Endothelial cell of umbilical vein (primary cell): ENCODE results near the gene KL. TPM values are rescaled to one million over a fixed set of nuclear protein-coding genes. Genes with fewer than 3 reads are reported as not detected.
A peak's percentile ranks its signal among the peaks of the same experiment; 100 is the strongest.

Source experiments
- BruUV-seq: library from RNA; stranded (reverse); fragments of 400-500 nt; replicated peaks from 2 replicates; lab custom pipeline; 2021; lab: Mats Ljungman, UMichigan
- CTCF ChIA-PET: fragments of 300-600, 350-600 bp; sonication (Branson Sonifier 250); formaldehyde crosslinking; loops from one replicate; lab custom pipeline; 2021; ENCODE audit warnings: antibody characterized with exemption, inconsistent platforms; lab: Charles Lee
- POLR2A ChIA-PET: fragments of 300-600, 350-600 bp; sonication (Branson Sonifier 250); formaldehyde crosslinking; loops from one replicate; lab custom pipeline; 2021; ENCODE audit warnings: antibody characterized with exemption, inconsistent platforms; lab: Charles Lee
- DNase-seq: peaks from one replicate; pipeline ENCODE4 v3.0.0-alpha.2; 2011; ENCODE audit warnings: low read depth, low spot score
- FAIRE-seq: peaks from 2 replicates; lab custom pipeline; 2011; peaks lifted over from hg19 to GRCh38; lab: Jason Lieb, UNC
- H2AFZ ChIP-seq: 2 replicates; pipeline ENCODE4 v1.6.0; 2012; ENCODE audit warnings: low read depth, low read length, control low read depth, inconsistent platforms
- H3K27ac ChIP-seq: 2 replicates; pipeline ENCODE4 v1.5.1; 2011; ENCODE audit warnings: low read depth, mild to moderate bottlenecking, control low read depth, low read length, moderate library complexity; ENCODE audit not compliant: insufficient read depth
- H3K27me3 ChIP-seq, 2 experiments: 2 replicates each; pipeline versions ENCODE4 v1.6.0 to v1.6.1; 2011; ENCODE audit warnings: low read length in 2 of 2, mixed read lengths in 1 of 2; ENCODE audit not compliant: control insufficient read depth in 2 of 2, insufficient read depth in 2 of 2
- H3K36me3 ChIP-seq, 2 experiments: 2 replicates in 1 of 2; 3 replicates in 1 of 2; pipeline ENCODE4 v1.5.1; 2011; ENCODE audit warnings: low read length in 2 of 2, mild to moderate bottlenecking in 1 of 2, moderate library complexity in 1 of 2; ENCODE audit not compliant: control insufficient read depth in 2 of 2, insufficient read depth in 2 of 2; ENCODE audit errors: extremely low read depth in 1 of 2
- H3K4me1 ChIP-seq: 3 replicates; pipeline ENCODE4 v1.5.1; 2011; ENCODE audit warnings: mild to moderate bottlenecking, low read length; ENCODE audit not compliant: control insufficient read depth, insufficient read depth; ENCODE audit errors: extremely low read depth
- H3K4me2 ChIP-seq: 2 replicates; pipeline ENCODE4 v1.6.1; 2011; ENCODE audit warnings: low read length, control low read depth, mixed read lengths; ENCODE audit not compliant: insufficient read depth
- H3K4me3 ChIP-seq, 3 experiments: fragments of 200-600 bp in 1 of 3; sonication (generic), shearing (Covaris generic) in 1 of 3; replicated peaks in 1 of 3; 2 replicates each; pipeline ENCODE4 v1.5.1; 2011 to 2016; ENCODE audit warnings: control low read depth in 3 of 3, low read length in 3 of 3, mild to moderate bottlenecking in 2 of 3, inconsistent platforms in 1 of 3, low read depth in 1 of 3, moderate library complexity in 1 of 3; ENCODE audit not compliant: insufficient read depth in 1 of 3
- H3K79me2 ChIP-seq: 2 replicates; pipeline ENCODE4 v1.6.0; 2012; ENCODE audit warnings: low read length, inconsistent platforms; ENCODE audit not compliant: control insufficient read depth, insufficient read depth
- H3K9ac ChIP-seq: replicated peaks from 2 replicates; pipeline ENCODE3; 2011; ENCODE audit warnings: low read length, control low read depth; ENCODE audit not compliant: insufficient read depth; ENCODE audit errors: extremely low read depth
- H3K9me1 ChIP-seq: replicated peaks from 3 replicates; pipeline ENCODE4 v1.6.0; 2011; ENCODE audit warnings: mild to moderate bottlenecking, low read length; ENCODE audit not compliant: control insufficient read depth, insufficient read depth; ENCODE audit errors: extremely low read depth
- H3K9me3 ChIP-seq: replicated peaks from 2 replicates; pipeline ENCODE4 v1.5.1; 2012; ENCODE audit warnings: low read length, inconsistent platforms; ENCODE audit not compliant: control insufficient read depth, insufficient read depth
- H4K20me1 ChIP-seq: replicated peaks from 2 replicates; pipeline ENCODE3; 2011; ENCODE audit warnings: mild to moderate bottlenecking, low read length; ENCODE audit not compliant: control insufficient read depth, insufficient read depth; ENCODE audit errors: extremely low read depth
- CTCF ChIP-seq, 2 donors: IDR thresholded peaks; 1 replicate in 1 of 2; 2 replicates in 1 of 2; pipeline ENCODE4 v1.5.1; 2011; ENCODE audit warnings: low read length in 2 of 2, mild to moderate bottlenecking in 2 of 2, moderate library complexity in 2 of 2, control low read depth in 1 of 2, inconsistent platforms in 1 of 2, low read depth in 1 of 2; ENCODE audit not compliant: insufficient read depth in 1 of 2; ENCODE audit errors: extremely low read depth in 1 of 2
- EZH2 ChIP-seq: IDR thresholded peaks from 2 replicates; pipeline ENCODE4 v1.6.1; 2012; ENCODE audit warnings: borderline replicate concordance, low read depth, mild to moderate bottlenecking, moderate library complexity, low read length, inconsistent platforms; ENCODE audit not compliant: severe bottlenecking
- FOS ChIP-seq: IDR thresholded peaks from 2 replicates; pipeline ENCODE4 v1.6.1; 2011; ENCODE audit warnings: mild to moderate bottlenecking, low read length, moderate library complexity, borderline replicate concordance; ENCODE audit not compliant: insufficient read depth
- GATA2 ChIP-seq: IDR thresholded peaks from 2 replicates; pipeline ENCODE4 v1.7.0; 2011; ENCODE audit warnings: low read depth, mild to moderate bottlenecking, moderate library complexity, mixed read lengths, low read length; ENCODE audit not compliant: insufficient read length, insufficient read depth
- JUN ChIP-seq: IDR thresholded peaks from 2 replicates; pipeline ENCODE4 v1.6.1; 2011; ENCODE audit warnings: borderline replicate concordance, low read depth; ENCODE audit not compliant: insufficient read length, insufficient read depth
- MAX ChIP-seq: IDR thresholded peaks from 2 replicates; pipeline ENCODE4 v1.6.1; 2011; ENCODE audit not compliant: insufficient read depth, insufficient read length
- MYC ChIP-seq: IDR thresholded peaks from one replicate; pipeline ENCODE4 v1.6.1; 2011; ENCODE audit warnings: mild to moderate bottlenecking, low read depth, low read length
- POLR2A ChIP-seq: IDR thresholded peaks from 2 replicates; pipeline ENCODE4 v1.6.1; 2012; ENCODE audit warnings: low read depth, mild to moderate bottlenecking, control low read depth, low read length
- POLR2AphosphoS5 ChIP-seq: IDR thresholded peaks from 2 replicates; pipeline ENCODE4 v1.6.1; 2012; ENCODE audit warnings: low read depth, mild to moderate bottlenecking, control low read depth, low read length, moderate library complexity; ENCODE audit not compliant: insufficient read depth
- dilution Hi-C: fragments of 300-500 bp; cut with MboI; formaldehyde crosslinking; loops from one replicate; pipeline ENCODE4 v1.15.0; 2019; ENCODE audit warnings: low sequenced_read_pairs; ENCODE audit not compliant: extremely low pct_ligation_motif_present
- intact Hi-C: fragments of 100-400 bp; cut with micrococcal nuclease; formaldehyde crosslinking; loops from one replicate; pipeline ENCODE4 v1.10.0; 2022
- polyA plus RNA-seq, 4 experiments: library from polyadenylated mRNA; depleted of rRNA in 3 of 4; stranded (reverse) in 3 of 4; unstranded in 1 of 4; fragments of >200 nt; gene quantifications; 2 replicates each; pipeline versions ENCODE4 v1.2.1 to v1.2.3, GENCODE V29; 2011 to 2012; ENCODE audit warnings: missing spikeins in 1 of 4
- total RNA-seq: library from RNA; stranded (reverse); gene quantifications from 2 replicates; pipeline ENCODE4 v1.2.3, GENCODE V29; 2021

The KL gene
- total and polyA plus RNA-seq, 2 donors (not counting 3 experiments of a cell fraction or from before 2014, with no cell fraction given), result 0.01 to 0.07 TPM

GRCh38 chr13:33017323-33017929 lies 1.2 kb downstream of the KL start:
- H3K27me3 ChIP-seq, result peaks cover 46 to 70% of the 10 kb centered on the region in 2 experiments
- H3K27ac ChIP-seq, result no peak overlapping the region
- TF ChIP-seq EZH2, result peak; percentile 8
- no peak for TF ChIP-seq POLR2A
- TF ChIP-seq FOS, result no peak
- no peak for TF ChIP-seq MYC
- peak; percentile 29 to 32 for TF ChIP-seq CTCF (IDR thresholded peaks at IDR 0.05; ENCODE audit: extremely low read depth in 1 of 2, insufficient read depth in 1 of 2, low read depth in 1 of 2, low read length in 2 of 2)
- H3K36me3 ChIP-seq, result no peaks in the 10 kb centered on the region
- no peak overlapping the region for H3K4me3 ChIP-seq
- H3K9me1 ChIP-seq, result no peaks in the 10 kb centered on the region
- no peaks in the 10 kb centered on the region for H3K79me2 ChIP-seq
- no peaks in the 10 kb centered on the region for H4K20me1 ChIP-seq
- intact Hi-C loops, result loop anchor here (1.0 to 2.0 kb wide), 2 partner anchors 13 to 431 kb away; partner anchors contain the start of gene PDS5B
- DNase-seq (peak; percentile 30), FAIRE-seq (peak; percentile 83)
- no peak overlapping the region for H3K9ac ChIP-seq
- peak overlapping the region; percentile 45 for H3K4me2 ChIP-seq
- H3K4me1 ChIP-seq, result peaks cover 8% of the 10 kb centered on the region
- dilution Hi-C loops, result no loop called here
- POLR2A ChIA-PET, result no interaction called here
- CTCF ChIA-PET, result interaction anchor here (0.6 to 1.6 kb wide), 14 partner anchors 8 to 366 kb away, joined by 3 to 4 read pairs (median 3); no protein-coding TSS in a partner anchor
- no TSS peak for BruUV-seq
- H2AFZ ChIP-seq, result peak overlapping the region; percentile 95
- no peaks in the 10 kb centered on the region for H3K9me3 ChIP-seq

- no peak for FAIRE-seq
- TF ChIP-seq FOS (no peak), GATA2 (no peak), MYC (no peak), MAX (no peak), POLR2AphosphoS5 (no peak), POLR2A (no peak), CTCF (IDR thresholded peaks at IDR 0.05; ENCODE audit: extremely low read depth in 1 of 2, insufficient read depth in 1 of 2, low read depth in 1 of 2, low read length in 2 of 2) (no peak), JUN (no peak), EZH2 (no peak)
- no peaks in the 10 kb centered on the region for H3K79me2 ChIP-seq
- no TSS peak for BruUV-seq
- no peak for DNase-seq
- no peaks in the 10 kb centered on the region for H3K9me1 ChIP-seq
- H4K20me1 ChIP-seq, result no peaks in the 10 kb centered on the region
- dilution Hi-C loops (no loop called here), intact Hi-C loops (no loop called here)
- no peaks in the 10 kb centered on the region for H3K9me3 ChIP-seq
- no peak overlapping the region for H3K4me3 ChIP-seq
- H3K36me3 ChIP-seq, result no peaks in the 10 kb centered on the region
- no peak overlapping the region for H3K4me2 ChIP-seq
- no peak overlapping the region for H2AFZ ChIP-seq
- no peak overlapping the region for H3K27ac ChIP-seq
- CTCF ChIA-PET, result interaction anchor here (0.7 to 1.6 kb wide), 2 partner anchors 13 to 379 kb away, joined by 3 read pairs; no protein-coding TSS in a partner anchor
- peaks cover 8% of the 10 kb centered on the region for H3K4me1 ChIP-seq
- POLR2A ChIA-PET, result no interaction called here
- H3K27me3 ChIP-seq, result peaks cover 46 to 73% of the 10 kb centered on the region in 2 experiments
- no peak overlapping the region for H3K9ac ChIP-seq
These were observed 2.7 kb downstream of the KL start for GRCh38 chr13:33018886-33019285.
